AG10803 (cell line): ENCODE data around the gene CACNG1.

Experiments
- DNase-seq: peaks from one replicate; pipeline ENCODE4 v3.0.0; 2010; ENCODE audit warnings: low read depth
- H3K4me3 ChIP-seq: 2 replicates; pipeline ENCODE4 v1.5.1; 2011; ENCODE audit warnings: mild to moderate bottlenecking, low read length, control low read depth
- TF ChIP-seq, protein P1 (sequence below): conservative IDR thresholded peaks from 2 replicates; pipeline ENCODE4 v1.5.1; 2011; ENCODE audit warnings: mild to moderate bottlenecking, low read length, control low read depth, inconsistent platforms

Gene CACNG1

DNA sequence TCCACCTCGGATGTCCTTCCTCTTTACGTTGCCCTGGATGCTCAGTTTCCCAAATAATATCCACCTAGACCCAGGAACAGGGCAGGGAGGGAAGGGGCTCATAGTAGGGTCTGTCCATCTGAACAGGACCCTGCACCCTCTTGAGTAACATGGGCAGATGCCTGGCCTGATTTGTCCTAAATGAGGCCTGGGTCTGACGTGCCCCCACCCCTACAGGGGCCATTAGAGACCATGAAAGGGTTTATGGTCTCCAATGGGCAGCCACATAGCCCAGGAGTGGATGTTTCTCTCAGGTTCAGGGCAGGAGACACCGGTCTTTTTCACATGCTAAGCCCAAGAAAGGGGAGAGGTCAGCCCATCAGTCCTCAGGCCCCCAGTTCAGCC, 6.8 kb downstream of the CACNG1 start:
- TF ChIP-seq, protein P1, sequence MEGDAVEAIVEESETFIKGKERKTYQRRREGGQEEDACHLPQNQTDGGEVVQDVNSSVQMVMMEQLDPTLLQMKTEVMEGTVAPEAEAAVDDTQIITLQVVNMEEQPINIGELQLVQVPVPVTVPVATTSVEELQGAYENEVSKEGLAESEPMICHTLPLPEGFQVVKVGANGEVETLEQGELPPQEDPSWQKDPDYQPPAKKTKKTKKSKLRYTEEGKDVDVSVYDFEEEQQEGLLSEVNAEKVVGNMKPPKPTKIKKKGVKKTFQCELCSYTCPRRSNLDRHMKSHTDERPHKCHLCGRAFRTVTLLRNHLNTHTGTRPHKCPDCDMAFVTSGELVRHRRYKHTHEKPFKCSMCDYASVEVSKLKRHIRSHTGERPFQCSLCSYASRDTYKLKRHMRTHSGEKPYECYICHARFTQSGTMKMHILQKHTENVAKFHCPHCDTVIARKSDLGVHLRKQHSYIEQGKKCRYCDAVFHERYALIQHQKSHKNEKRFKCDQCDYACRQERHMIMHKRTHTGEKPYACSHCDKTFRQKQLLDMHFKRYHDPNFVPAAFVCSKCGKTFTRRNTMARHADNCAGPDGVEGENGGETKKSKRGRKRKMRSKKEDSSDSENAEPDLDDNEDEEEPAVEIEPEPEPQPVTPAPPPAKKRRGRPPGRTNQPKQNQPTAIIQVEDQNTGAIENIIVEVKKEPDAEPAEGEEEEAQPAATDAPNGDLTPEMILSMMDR = no peak

DNA sequence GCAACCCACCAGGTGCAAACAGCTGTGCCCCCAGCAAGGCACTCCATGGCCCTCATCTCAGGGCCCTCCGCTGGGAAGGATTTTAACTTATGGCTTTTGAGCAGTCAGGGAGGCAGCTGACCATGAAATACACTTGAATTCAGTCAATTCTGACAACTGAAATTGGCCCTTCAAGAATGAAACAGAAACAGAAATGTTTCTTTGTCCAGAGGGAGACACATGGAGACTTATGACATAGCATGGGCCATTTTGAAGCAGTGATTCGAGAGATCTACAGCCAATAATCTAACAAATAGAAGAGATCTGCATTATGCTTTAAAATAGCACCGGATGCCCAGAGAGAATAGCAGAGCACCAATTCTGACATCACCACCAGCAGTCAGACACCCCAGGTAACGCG, 7.5 kb downstream of the CACNG1 start:
- DNase-seq = no peak
- TF ChIP-seq, protein P1 = no peak
- H3K4me3 ChIP-seq = no peak overlapping the region

More for the DNA sequence above, 6.8 kb downstream of the CACNG1 start:
- DNase-seq = no peak
- no peak overlapping the region for H3K4me3 ChIP-seq

DNA sequence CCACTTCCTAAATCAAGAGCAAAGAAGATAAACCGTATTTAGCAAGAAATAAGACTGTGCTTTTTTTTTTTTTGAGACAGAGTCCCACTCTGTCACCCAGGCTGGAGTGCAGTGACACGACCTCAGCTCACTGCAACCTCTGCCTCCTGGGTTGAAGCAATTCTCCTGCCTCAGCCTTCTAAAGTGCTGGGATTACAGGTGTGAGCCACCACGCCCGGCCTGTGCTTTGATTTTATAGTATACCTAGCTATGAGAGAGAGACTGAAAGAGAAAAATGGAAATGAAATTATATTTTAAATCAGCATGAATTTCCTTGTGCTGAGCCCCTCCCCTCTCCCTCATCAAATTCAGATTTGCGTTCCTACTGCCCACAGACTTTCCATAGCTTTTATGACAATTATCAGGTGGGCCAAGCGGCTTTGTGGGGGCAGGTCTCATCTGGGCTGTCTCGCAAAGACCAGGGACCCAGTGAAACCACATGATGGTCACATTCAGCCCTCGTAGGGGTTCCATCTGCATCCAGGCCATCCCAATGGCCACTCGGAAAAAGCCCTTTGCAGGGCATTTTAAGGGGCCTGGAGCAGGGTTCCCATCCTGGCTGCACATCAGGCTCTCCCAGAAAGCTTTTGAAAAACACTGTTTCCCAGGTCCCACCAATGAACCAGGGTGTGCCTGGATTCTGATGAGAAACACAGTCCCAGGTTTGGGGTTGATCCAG, 8.5 kb downstream of the CACNG1 start:
- DNase-seq = no peak
- TF ChIP-seq, protein P1 = no peak
- no peak overlapping the region for H3K4me3 ChIP-seq

DNA sequence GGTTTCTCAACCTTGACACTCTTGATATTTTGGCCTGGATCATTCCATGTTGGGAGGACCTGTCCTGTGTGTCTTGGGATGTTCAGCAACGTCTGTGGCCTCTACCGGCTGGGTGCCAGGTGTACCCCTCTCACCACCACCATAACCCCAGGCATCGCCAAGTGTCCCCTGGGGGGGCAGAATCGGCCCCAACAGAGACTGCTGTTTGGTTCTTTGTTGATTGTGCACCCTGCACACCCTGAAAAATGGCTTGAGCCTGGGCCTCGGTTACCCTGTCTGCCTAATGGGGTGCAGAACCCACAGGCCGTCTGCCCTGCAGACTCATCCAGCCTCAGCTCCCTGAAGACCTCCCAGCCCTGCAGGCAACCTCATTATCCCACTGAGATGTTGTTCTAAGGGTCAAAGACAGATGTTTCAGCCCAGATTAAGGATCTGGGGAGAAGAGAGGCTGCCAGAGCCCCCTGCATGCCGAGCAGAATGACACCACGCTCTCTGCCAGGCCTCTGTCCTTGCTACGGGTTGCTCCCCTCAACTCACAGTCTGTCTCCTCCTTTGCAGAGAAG, 9.2 kb downstream of the CACNG1 start:
- H3K4me3 ChIP-seq = no peak overlapping the region
- no peak for DNase-seq
- TF ChIP-seq, protein P1 = no peak

DNA sequence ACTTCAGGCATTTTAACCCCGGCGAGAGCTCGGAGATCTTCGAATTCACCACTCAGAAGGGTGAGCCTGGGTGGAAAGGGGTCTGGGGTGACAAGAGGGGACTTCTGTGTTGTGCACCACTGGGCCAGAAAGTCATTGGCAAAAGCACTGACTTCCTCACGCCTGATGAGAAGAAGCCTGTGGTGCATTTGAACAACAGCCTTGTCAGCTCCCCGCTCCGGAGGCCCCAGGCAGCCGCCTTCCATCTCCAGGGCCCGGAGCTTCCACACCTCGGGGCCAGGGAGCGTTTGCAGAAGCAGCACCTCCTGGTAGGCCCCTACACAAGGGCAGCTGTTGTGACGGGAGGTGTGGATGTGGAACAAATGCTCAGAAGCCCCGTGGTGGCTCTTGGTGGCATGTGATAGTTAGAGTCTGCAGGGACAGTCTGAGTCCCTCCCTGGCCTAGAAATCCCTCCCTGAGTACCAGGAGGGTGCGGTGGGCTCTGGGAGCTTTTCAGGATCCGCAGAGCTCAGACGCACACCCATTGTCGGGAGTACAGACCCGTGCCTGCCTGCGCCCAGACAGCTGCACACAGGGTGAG, 9.7 kb downstream of the CACNG1 start:
- no peak overlapping the region for H3K4me3 ChIP-seq
- TF ChIP-seq, protein P1 = no peak
- DNase-seq = no peak

DNA sequence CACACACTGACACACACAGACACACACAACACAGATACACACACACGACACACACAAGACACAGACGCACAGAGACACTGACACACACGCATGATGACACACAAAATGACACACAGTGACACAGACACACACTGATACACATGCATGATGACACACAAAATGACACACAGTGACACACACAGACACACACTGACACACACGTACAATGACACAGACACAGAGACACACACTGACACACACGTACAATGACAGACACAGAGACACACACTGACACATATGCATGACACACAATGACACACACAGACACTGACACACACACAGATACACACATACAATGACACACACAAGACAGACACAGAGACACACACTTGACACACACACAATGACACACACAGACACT, 10.3 kb downstream of the CACNG1 start:
- TF ChIP-seq, protein P1 = no peak
- H3K4me3 ChIP-seq = no peak overlapping the region
- no peak for DNase-seq

DNA sequence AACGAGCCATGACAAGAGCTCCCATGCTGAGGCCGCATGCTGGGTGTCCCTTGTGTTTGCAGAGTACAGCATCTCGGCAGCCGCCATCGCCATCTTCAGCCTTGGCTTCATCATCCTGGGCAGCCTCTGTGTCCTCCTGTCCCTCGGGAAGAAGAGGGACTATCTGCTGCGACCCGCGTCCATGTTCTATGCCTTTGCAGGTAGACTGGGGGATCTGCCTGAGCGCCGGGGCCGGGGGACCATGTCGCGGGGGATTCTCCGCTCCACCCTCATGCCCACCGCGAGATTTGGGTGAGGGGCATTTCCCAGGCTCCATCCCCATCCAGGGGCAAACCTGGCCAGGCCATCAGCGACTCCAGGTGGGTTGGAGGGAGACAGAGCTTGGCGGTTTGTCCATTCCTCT, 10.7 kb downstream of the CACNG1 start:
- no peak for DNase-seq
- no peak overlapping the region for H3K4me3 ChIP-seq
- TF ChIP-seq, protein P1 = no peak
